ENCODE measurements around the gene ABCC3. TPM values are rescaled to one million over a fixed set of nuclear protein-coding genes. Genes with fewer than 3 reads are reported as not detected.
A peak's percentile ranks its signal among the peaks of the same experiment; 100 is the strongest.

Gene ABCC3
- total RNA-seq, 1 experiment from 2014 or later, result 88.0 TPM

- no peak overlapping the region for H3K4me3 Mint-ChIP-seq (ENCODE audit: low read depth, unreplicated experiment)
- H3K27ac Mint-ChIP-seq (ENCODE audit: unreplicated experiment), result no peak overlapping the region
- H3K27me3 Mint-ChIP-seq (ENCODE audit: unreplicated experiment), result peaks cover 14% of the 10 kb centered on the region
- peaks cover 28% of the 10 kb centered on the region for H3K4me1 Mint-ChIP-seq (ENCODE audit: low read depth, unreplicated experiment)
- intact Hi-C loops (cut with micrococcal nuclease; ENCODE audit: unreplicated experiment), result loop anchor here (1.0 kb wide), 2 partner anchors 79 to 144 kb away; partner anchors contain the start of gene SPATA20
- peaks cover 6% of the 10 kb centered on the region for H3K36me3 Mint-ChIP-seq (ENCODE audit: insufficient read depth, unreplicated experiment)
- CTCF ChIA-PET, result interaction anchor here (0.6 to 7.5 kb wide), 23 partner anchors 10 to 157 kb away, joined by 3 to 130 read pairs (median 5); partner anchors contain the start of genes CACNA1G, LUC7L3 and SPATA20
- no peaks in the 10 kb centered on the region for H3K9me3 Mint-ChIP-seq (ENCODE audit: low read depth, unreplicated experiment)
- no TSS peak for BruUV-seq (replicated peaks)
- DNase-seq, result peak; percentile 89
- TF ChIP-seq, protein P1, sequence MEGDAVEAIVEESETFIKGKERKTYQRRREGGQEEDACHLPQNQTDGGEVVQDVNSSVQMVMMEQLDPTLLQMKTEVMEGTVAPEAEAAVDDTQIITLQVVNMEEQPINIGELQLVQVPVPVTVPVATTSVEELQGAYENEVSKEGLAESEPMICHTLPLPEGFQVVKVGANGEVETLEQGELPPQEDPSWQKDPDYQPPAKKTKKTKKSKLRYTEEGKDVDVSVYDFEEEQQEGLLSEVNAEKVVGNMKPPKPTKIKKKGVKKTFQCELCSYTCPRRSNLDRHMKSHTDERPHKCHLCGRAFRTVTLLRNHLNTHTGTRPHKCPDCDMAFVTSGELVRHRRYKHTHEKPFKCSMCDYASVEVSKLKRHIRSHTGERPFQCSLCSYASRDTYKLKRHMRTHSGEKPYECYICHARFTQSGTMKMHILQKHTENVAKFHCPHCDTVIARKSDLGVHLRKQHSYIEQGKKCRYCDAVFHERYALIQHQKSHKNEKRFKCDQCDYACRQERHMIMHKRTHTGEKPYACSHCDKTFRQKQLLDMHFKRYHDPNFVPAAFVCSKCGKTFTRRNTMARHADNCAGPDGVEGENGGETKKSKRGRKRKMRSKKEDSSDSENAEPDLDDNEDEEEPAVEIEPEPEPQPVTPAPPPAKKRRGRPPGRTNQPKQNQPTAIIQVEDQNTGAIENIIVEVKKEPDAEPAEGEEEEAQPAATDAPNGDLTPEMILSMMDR (IDR thresholded peaks at IDR 0.05; ENCODE audit: unreplicated experiment), result peak; percentile 96
Observed at GRCh38 chr17:50626037-50626574, 8.6 kb upstream of the ABCC3 start.

GRCh38 chr17:50627036-50627781 lies 7.5 kb upstream of the ABCC3 start:
- Mint-ChIP-seq H3K9me3 (ENCODE audit: low read depth, unreplicated experiment) (no peaks in the 10 kb centered on the region), H3K4me3 (ENCODE audit: low read depth, unreplicated experiment) (peak overlapping the region; percentile 60), H3K27me3 (ENCODE audit: unreplicated experiment) (peaks cover 3% of the 10 kb centered on the region), H3K27ac (ENCODE audit: unreplicated experiment) (no peak overlapping the region), H3K4me1 (ENCODE audit: low read depth, unreplicated experiment) (peaks cover 39% of the 10 kb centered on the region), H3K36me3 (ENCODE audit: insufficient read depth, unreplicated experiment) (peaks cover 6% of the 10 kb centered on the region)
- no peak for DNase-seq
- no TSS peak for BruUV-seq (replicated peaks)
- CTCF ChIA-PET, result interaction anchor here (0.6 to 7.5 kb wide), 14 partner anchors 8 to 333 kb away, joined by 3 to 130 read pairs (median 6); partner anchors contain the start of gene CACNA1G
- intact Hi-C loops (cut with micrococcal nuclease; ENCODE audit: unreplicated experiment), result no loop called here
- TF ChIP-seq, protein P1 (IDR thresholded peaks at IDR 0.05; ENCODE audit: unreplicated experiment), result no peak

DNA sequence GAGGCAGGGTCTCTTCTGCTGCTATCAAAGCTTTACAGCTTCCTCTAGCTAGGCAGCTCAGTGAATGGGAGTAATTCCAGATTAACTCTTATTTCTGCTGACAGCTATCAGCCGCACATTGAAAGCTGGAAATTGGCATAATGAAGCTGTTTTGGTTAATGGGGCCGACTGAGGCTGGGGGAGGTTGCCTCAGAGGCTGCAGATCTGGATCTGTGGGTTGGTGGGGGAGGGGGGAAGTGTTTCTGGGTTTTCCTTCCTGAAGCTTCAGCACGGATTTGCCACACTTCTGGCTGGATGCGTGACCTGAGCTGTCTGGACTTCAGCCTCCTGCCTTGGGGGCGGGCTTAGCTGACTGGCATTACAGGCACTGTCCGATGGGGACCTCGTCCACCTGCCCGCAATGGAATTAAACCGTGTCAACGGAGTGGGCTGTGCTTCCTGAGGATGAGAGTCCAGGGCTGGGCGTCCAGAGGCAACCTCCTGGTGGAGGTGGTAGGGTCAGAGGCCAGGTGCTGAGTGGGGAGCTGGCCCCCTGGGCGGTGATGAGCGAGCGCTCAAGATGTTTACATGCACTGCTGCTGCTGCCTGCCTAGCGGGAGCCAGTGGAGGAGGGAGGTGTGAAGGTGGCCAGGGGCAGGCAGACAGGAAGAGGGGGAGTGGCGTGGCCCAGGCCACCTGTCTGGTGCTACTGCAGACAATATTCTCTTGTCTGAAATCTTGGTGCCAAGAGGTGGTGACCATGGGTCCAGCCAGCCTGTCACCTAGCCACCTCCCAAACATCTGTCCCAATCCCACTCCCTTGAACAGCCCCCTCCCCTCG lies 6.7 kb upstream of the ABCC3 start:
- Mint-ChIP-seq H3K9me3 (ENCODE audit: low read depth, unreplicated experiment) (no peaks in the 10 kb centered on the region), H3K27ac (ENCODE audit: unreplicated experiment) (no peak overlapping the region), H3K4me3 (ENCODE audit: low read depth, unreplicated experiment) (peak overlapping the region; percentile 60), H3K4me1 (ENCODE audit: low read depth, unreplicated experiment) (peaks cover 46% of the 10 kb centered on the region), H3K27me3 (ENCODE audit: unreplicated experiment) (peaks cover under 1% of the 10 kb centered on the region), H3K36me3 (ENCODE audit: insufficient read depth, unreplicated experiment) (peaks cover 6% of the 10 kb centered on the region)
- no TSS peak for BruUV-seq (replicated peaks)
- intact Hi-C loops (cut with micrococcal nuclease; ENCODE audit: unreplicated experiment), result no loop called here
- TF ChIP-seq, protein P1 (IDR thresholded peaks at IDR 0.05; ENCODE audit: unreplicated experiment), result no peak
- peak; percentile 83 for DNase-seq
- CTCF ChIA-PET, result interaction anchor here (0.6 to 7.5 kb wide), 15 partner anchors 8 to 332 kb away, joined by 3 to 130 read pairs (median 5); partner anchors contain the start of gene CACNA1G

GRCh38 chr17:50629902-50630301 lies 4.8 kb upstream of the ABCC3 start:
- no peaks in the 10 kb centered on the region for H3K9me3 Mint-ChIP-seq (ENCODE audit: low read depth, unreplicated experiment)
- H3K27ac Mint-ChIP-seq (ENCODE audit: unreplicated experiment), result no peak overlapping the region
- peaks cover 21% of the 10 kb centered on the region for H3K36me3 Mint-ChIP-seq (ENCODE audit: insufficient read depth, unreplicated experiment)
- BruUV-seq (replicated peaks), result no TSS peak
- H3K27me3 Mint-ChIP-seq (ENCODE audit: unreplicated experiment), result peaks cover 12% of the 10 kb centered on the region
- TF ChIP-seq, protein P1 (IDR thresholded peaks at IDR 0.05; ENCODE audit: unreplicated experiment), result no peak
- H3K4me3 Mint-ChIP-seq (ENCODE audit: low read depth, unreplicated experiment), result no peak overlapping the region
- no peak for DNase-seq
- H3K4me1 Mint-ChIP-seq (ENCODE audit: low read depth, unreplicated experiment), result peaks cover 58% of the 10 kb centered on the region
- intact Hi-C loops (cut with micrococcal nuclease; ENCODE audit: unreplicated experiment), result loop anchor here (1.0 kb wide), 1 partner anchor 65 kb away; no protein-coding TSS in a partner anchor
- CTCF ChIA-PET, result interaction anchor here (1.1 to 7.5 kb wide), 6 partner anchors 10 to 79 kb away, joined by 5 to 130 read pairs (median 8); no protein-coding TSS in a partner anchor
